Fibroblast of peridontal ligament (primary cell): ENCODE results near the gene MFSD2A.
"Not testable (repeated sequence)": the region's sequence is repeated elsewhere in the genome, so short reads cannot be mapped to it uniquely, and the experiment has no call there.

ENCODE experiments used
- DNase-seq: peaks from one replicate; pipeline ENCODE4 v3.0.0-alpha.2; 2010; ENCODE audit errors: extremely low read depth

MFSD2A gene

DNA sequence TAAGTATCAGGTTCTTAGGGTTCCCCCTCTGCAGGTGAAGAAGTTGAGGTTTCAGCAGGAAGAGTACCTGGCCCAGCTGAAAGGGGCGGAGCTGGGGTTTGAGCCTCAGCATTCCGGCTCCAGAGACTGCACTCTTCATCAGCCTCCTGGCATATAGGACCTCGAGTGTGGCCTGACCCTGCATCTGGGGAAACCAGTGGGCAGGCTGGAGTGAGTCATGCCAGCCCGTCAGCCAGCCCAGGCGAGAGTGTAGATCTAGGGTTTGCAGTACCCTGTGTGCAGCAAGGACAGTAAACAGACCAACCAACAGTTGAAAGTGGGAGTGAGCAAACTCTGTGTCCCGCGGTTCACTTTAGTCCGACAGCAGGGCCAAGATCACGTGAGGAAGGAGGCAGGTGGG is 14.1 kb downstream of the MFSD2A start:
- no peak for DNase-seq

DNA sequence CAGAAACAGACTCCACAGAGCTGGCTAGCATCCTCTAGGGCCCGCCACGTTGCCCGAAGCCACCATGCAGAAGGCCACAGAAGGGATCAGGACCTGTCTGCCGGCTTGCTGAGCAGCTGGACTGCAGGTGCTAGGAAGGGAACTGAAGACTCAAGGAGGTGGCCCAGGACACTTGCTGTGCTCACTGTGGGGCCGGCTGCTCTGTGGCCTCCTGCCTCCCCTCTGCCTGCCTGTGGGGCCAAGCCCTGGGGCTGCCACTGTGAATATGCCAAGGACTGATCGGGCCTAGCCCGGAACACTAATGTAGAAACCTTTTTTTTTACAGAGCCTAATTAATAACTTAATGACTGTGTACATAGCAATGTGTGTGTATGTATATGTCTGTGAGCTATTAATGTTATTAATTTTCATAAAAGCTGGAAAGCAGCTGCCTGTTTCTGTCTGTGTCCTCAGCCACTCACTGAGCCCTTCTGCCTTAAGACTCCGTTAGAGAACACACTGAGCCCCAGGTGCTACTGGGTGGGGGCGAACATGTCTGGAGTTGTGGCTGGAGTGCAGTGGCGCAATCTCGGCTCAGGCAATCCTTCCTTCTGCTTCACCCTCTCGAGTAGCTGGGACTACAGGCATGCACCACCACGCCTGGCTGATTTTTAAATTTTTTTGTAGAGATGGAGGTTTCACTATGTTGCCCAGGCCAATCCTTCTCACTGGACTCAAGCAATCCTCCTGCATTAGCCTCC is 14.8 kb downstream of the MFSD2A start:
- no peak for DNase-seq

DNA sequence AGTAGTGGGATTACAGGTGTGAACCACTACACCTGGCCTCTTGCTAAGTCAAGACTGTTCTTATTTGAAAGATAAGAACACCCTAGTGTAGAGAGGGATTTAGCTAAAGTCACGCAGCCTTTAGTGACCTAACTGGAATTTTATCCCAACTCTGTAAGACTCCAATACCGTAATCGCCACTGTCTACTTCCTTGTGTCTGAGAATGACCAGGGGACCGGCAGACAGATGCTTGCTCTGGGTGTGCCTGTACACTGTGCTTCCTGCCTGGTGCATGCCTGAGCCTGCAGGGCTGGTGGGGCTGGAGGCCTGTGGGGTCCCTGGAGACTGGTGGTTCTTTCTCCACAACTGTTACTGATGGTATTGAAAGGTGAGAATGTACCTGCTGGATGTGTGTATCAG is 15.3 kb downstream of the MFSD2A start:
- no peak for DNase-seq

DNA sequence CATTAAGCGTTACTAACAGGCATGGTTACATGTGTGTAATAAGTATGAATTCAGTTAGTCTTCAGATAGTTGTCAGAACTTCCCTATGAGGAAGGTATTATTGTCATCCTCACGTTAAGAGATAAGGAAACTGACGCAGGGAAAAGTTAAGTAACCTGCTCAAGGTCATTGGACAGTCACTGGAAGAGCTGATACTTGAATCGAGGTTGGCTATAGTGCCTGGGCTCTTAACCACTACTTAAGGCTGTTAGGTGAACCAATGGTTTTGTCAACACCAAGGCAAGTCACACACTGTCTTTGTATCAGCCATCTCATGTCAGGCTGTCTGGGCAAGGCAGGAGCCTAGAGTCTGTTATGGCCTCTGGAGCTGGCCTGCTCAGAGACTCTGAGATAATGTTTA is 16.2 kb downstream of the MFSD2A start:
- DNase-seq: no peak

DNA sequence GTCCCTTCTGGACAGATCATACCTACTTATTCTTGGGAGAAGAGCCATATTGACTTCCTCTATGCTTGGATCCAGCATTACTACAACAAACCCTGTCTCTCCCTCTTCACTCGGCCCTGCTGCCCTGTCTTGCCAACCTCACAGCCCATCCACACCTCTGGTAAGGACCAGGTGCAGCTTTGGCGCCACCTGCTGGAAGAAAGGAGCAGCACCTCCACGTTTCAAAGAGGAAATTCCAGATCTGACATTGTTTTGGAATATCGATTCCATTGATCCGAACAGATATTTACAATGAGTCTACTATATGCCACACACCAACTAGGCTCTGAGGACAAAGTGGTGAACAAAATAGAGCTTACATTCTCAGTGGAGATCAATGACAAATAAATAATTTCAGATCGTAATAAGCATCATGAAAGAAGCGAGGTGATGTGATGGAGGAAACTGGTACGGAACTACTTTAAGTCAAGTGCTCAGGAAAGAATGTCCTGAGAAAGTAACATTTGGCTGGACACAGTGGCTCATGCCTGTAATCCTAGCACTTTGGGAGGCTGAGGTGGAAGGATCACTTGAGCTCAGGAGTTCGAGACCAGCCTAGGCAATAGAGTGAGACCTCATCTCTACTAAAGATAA is 18.7 kb downstream of the MFSD2A start:
- peak; percentile 70 for DNase-seq

DNA sequence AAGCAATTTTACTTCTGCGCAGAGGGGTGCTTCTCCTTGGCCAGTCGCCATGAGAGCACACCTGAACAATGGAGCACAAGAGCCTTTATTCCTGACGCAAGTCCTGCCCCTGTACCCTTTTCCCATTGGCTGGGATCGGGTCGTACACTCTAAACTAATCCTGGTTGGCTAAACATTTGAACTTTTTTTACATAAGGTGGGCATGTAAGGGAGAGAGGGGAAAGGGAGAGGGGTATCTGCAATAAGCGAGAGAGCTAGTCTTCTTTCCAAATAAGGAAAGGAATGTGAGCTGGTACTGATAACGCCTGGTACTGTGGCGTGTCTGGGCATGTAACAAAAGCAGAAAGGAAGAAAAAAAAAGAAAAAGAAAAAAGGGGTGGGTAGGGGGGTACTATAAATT is 21.8 kb downstream of the MFSD2A start:
- no peak for DNase-seq

DNA sequence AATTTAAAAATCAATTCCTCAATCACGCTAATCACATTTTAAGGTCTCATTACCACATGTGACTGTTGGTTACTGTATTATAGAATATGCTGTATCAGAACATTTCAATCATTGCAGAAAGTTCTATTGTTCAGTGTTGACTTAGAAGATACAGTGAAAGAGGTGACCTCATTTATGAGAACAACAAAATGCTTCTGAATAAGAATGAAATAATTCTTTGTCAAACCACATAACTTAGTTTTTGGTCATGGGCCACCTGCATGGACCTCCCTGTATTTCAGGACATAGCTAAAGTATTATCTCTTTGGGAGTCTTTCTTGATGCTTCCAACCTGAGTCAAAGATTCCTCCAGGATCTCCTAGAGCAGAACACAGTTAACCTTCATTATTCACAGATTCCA is 22.3 kb downstream of the MFSD2A start:
- no peak for DNase-seq

DNA sequence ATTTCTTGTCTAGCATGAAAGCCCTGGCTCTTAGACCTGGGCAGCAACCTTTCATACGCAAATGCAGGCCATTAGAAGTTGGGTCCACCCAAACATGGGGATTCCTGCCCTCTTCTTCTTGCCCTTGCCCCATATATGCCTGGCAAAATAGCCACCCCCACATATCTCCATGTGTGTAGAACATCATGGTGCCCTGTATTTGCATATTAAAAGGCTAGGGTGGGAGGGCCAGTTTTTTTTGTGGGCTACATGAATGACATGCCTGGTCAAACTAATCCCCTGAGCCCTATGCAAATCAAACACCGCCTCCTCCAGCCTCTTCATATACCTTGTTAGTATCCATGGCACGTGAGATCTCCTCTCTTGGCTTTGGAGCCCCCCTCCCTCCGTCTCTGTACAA is 24.7 kb downstream of the MFSD2A start:
- no peak for DNase-seq

DNA sequence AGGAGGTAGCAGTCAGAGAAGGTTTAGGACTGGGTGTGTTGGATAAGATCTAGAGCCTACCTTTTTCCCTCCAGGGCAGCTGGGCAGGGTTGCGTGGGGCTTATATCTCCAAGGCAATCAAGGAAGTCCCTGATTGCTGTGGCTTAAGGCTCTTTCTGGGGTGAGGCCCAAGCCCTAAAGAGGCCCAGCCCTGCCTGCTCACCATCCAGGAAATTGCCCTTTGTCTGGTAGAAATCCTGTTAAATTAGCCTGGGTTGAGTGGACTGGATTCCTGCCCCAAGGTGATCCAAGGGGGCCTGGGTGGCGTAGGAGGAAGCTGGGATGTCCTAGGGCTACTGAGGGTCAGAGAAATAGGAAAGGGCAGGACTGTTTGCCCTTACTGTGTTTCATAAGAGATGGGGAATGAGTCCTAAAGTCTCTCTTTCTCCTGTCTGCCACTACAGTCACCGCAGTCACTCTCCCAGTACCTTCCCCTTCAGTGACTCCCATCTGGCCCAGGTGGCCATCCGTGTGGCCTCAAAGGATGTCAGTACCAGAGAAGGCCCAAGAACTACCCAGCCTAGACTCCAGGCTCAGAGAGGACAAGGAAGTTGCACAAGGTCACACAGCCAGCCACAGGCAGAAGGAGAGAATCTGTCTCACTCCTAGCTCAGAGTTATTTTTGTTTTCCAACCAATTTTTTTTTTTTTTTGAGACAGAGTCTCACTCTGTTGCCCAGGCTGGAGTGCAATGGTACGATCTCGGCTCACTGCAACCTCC is 25.8 kb downstream of the MFSD2A start:
- no peak for DNase-seq

DNA sequence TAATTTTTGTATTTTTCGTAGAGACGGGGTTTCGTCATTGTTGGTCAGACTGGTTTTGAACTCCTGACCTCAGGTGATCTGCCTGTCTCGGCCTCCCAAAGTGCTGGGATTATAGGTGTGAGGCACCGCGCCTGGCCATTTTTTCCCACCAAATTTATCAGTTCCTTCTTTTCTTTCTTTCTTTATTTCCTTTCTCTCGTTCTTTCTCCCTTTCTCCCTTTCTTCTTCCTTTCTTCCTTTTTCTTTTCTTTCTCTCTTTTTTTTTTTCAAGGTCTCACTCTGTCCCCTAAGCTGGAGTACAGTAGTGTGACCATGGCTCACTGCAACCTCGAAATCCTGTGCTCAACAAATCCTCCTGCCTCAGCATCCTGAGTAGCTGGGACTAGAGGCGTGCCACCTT is 26.4 kb downstream of the MFSD2A start:
- no peak for DNase-seq

DNA sequence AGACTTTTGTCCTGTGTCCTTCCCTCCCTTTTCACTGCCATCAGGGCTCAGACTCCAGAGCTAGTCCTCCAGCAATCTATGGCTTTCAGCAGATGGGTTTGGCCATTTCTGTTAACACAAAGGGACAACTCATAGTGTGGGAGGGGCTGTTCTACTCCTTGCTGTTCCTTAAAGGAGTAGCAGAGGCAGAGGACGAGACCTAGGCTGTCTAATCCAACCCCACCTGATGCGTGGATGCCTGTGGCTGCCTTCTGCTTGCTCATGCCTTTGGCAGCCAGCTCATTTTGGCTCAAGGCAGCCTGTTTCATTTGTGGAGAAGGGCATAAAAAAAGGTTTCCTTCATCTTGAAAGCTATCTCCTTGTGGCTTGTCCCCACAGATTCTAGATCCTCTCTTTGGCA is 27.0 kb downstream of the MFSD2A start:
- peak; percentile 82 for DNase-seq

DNA sequence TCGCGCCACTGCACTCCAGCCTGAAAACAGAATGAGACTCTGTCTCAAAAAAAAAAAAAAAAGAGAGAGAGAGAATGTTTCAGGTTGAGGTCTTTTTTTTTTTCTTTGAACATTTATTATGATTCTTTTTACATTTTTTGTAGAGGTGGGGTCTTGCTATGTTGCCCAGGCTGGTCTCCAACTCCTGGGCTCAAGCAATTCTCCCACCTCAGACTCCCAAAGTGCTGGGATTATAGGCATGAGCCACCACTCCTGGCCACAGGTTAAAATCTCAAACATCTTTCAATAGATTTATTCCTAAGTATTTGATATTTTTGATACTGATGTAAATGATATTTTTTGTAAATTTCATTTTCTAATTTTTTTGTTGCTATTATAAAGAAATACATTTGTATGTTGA is 29.5 kb downstream of the MFSD2A start:
- DNase-seq: not testable (repeated sequence)

DNA sequence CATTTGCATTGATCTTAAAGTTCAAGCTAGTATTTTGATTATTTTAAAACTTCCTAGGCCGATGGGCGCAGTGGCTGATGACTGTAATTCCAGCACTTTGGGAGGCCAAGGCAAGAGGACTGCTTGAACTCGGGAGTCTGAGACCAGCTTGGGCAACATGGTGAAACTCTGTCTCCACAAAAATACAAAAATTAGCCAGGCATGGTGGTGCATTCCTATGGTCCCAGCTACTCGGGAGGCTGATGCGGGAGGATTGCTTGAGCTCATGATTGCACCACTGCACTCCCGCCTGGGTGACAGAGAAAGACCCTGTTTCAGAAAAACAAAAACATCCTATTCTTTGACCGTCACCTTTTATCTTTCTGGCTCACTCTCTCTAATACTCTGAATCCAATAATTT is 30.0 kb downstream of the MFSD2A start:
- no peak for DNase-seq

DNA sequence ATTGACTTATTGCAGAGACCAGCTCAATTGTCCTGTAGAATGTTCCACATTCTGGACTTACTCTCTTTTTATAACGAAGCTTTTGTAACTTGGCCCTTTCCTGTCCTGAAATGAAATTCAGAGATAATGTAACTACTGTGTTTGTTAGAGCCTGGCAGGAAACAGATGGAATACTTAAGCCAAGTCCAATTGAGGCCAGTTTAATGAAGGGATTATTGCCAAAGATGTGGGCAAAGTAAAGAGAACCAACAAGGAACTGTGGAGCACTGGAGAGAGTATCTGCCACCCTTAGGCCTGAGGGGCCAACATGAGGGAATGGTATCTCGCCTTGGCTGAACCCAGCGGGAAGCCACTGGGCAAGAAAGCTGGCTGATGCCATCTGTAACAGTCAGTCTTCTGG is 32.9 kb downstream of the MFSD2A start:
- no peak for DNase-seq

DNA sequence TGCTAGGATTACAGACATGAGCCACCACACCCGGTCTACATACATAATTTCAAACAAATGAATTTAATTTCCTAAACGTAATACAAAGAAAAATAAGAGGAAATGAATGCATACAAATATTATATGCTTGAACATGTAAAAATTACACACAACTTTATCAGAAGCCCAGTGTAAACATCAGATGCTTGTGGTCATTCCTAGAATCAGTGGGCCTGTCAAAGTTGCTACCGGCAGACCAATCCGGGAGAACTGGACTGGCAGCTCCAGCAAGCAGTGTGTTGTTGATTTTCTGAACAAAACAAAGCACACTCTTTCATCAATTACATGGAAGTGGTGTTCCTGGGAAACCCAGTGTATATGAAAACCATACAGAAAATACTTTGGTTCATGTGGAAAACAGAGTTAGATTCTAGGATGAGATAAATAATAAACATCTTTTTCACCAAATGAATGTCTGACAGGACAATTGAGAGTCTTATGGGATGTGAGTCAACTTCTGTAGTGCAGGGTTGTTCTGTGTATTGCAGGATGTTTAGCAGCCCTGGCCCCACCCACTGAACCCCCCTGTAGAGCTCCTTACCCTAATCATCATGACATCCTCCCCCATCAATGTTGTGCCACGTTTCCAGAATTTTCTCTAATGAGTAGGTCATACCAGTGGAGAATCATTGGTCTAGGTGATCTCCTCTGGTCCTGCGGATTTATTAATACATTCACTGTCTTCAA is 33.8 kb downstream of the MFSD2A start:
- DNase-seq: peak; percentile 34

DNA sequence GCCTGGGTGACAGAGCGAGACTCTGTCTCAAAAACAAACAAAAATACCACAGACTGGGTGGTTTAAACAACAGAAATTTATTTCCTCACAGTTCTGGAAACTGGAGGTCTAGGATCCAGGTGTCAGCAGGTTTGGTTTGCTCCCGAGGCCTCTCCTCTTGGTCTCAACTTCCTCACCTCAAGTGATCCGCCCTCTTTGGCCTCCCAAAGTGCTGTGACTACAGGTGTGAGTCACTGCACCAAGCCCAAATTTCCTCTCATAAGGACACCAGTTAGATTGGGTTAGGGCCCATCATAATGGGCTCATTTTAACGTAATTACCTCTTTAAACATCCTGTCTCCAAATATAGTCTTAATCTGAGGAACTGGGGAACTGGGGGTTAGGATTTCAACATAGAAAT is 35.5 kb downstream of the MFSD2A start:
- no peak for DNase-seq

DNA sequence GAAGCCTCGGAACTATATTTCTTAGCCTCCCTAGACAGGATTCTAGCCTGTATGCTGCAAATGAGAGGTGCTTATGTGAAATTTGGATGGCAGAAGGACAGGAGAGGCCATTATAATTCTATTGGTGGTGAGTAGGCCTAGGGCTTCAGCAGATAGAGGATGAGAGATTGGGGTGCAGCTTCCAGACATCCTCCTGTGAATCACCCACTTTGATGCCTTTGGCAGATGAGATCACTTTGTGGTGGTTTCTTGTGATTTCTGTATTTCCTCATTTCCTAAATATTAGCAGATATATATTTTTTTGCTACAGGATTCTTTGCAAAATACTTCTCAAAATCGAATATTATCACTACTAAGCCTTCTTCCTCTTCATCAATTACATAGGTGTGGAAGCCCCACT is 37.3 kb downstream of the MFSD2A start:
- DNase-seq: peak; percentile 38

DNA sequence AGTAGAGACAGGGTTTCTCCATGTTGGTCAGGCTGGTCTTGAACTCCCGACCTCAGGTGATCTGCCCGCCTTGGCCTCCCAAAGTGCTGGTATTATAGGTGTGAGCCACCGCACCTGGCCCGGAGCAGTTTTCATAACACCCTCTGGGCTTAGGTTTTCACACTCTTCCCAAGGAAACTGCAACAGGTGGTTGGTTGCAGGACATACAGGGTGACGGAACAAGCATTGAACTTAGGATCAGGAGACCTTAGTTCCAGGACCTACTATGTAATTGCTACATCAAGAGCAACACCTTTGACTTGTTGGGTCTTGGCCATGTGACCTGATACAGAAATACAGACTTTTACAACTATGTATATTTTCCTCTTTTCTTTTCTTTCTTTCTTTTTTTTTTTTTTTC is 37.9 kb downstream of the MFSD2A start:
- DNase-seq: no peak

DNA sequence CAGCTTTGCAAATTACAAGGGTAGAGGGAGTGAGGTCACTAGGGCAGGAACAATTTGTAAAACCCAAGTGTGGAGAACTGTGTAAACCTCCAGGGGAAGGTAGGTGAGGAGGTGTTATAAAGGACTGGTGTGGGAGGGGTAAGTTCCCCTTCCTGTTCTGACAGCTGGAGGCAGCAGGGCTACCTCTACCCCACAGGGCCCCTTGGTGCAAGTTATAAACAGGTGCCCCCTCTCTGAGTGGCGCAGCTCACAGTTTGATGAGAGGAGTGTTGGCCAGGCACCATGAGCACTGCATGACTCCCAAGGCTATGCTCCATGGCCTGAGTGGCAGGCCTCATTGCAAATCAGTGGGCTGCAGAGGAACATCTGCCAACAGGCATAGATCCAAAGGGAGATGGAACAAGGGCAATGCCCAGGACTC is 41.0 kb downstream of the MFSD2A start:
- DNase-seq: no peak

DNA sequence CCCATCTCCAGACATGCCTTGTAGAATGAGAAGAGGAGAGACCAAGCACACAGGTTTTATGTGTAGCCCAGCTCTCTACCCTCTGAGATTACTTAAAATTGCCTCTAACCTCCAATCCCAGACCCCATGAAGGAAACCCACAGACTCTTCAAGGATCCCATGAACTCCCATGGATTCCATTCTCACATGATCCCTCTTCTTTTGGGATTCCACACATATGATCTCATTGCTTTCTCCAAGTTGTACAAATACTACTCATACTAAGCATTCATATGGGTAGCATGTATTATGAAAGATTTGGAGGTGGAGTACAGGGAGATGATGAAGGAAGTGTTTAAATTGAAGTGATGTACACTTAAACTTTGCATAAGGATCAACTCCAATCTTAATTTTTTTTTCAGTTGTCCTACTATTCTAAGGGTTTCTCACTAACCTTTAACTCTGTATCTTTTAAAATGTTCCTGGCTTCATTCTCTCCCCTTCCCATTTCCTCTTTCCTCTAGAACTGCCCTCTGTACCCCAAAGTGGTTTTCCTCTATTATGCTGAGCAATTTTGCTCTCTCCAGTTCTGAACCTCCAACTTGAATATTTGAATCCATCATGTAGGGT is 41.6 kb downstream of the MFSD2A start:
- peak; percentile 46 for DNase-seq

DNA sequence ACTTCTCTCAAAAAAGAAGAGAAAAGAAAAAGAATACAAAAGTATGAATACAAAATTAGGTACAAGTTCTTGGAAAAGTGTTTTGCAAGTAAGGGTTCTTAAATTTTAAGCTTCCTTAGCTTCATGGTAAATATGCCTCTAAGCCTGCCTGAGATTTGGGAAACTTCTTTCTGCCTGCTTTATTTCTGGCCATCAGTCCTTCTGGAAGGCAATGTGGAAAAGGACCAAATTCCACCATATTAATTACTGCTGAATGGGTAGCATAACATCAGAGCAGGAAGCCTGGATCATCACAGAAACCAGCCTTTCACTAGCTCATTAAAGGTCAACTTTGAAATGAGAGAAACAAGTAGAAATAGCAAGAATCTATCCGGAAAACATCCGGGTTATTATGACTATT is 46.5 kb downstream of the MFSD2A start:
- no peak for DNase-seq
